IMR-90 (cell line): ENCODE measurements around the gene MRPS10. TPM values are rescaled to one million over a fixed set of nuclear protein-coding genes. Genes with fewer than 3 reads are reported as not detected.

ENCODE experiments used
- ATAC-seq: fragments of 200-7000 bp; cut with Tn5 transposase; 2 replicates; pipeline ENCODE4 v1.9.1; 2020; ENCODE audit warnings: low read depth, mild to moderate bottlenecking, moderate library complexity
- BruUV-seq: library from RNA; stranded (reverse); fragments of 400-500 nt; replicated peaks from 2 replicates; lab custom pipeline; 2021; lab: Mats Ljungman, UMichigan
- CTCF ChIA-PET: fragments of 300-600 bp; formaldehyde crosslinking; extraction: SDS; loops from one replicate; lab custom pipeline; 2021; ENCODE audit warnings: antibody characterized with exemption; lab: Yijun Ruan, JAX
- POLR2A ChIA-PET: fragments of 300-600 bp; sonication (Branson Sonifier 250); formaldehyde crosslinking; loops from one replicate; lab custom pipeline; 2022; ENCODE audit warnings: antibody characterized with exemption; ENCODE audit not compliant: unreplicated experiment; lab: Charles Lee
- DNase-seq: peaks from one replicate; pipeline ENCODE4 v3.0.0; 2013
- H2AFZ ChIP-seq: replicated peaks from 2 replicates; pipeline ENCODE3; 2013; ENCODE audit warnings: low read length, mild to moderate bottlenecking; ENCODE audit not compliant: poor library complexity
- H2AK5ac ChIP-seq: 2 replicates; pipeline ENCODE4 v1.6.1; 2013; ENCODE audit warnings: low read depth, low read length, inconsistent platforms
- H2AK9ac ChIP-seq: replicated peaks from 2 replicates; pipeline ENCODE3; 2013; ENCODE audit warnings: mild to moderate bottlenecking, low read depth, low read length, moderate library complexity; ENCODE audit not compliant: poor library complexity
- H2BK120ac ChIP-seq: 2 replicates; pipeline ENCODE4 v1.6.1; 2013; ENCODE audit warnings: low read depth, low read length, inconsistent platforms
- H2BK15ac ChIP-seq: 3 replicates; pipeline ENCODE4 v1.6.1; 2013; ENCODE audit warnings: low read depth, low read length, inconsistent platforms
- H2BK20ac ChIP-seq: 2 replicates; pipeline ENCODE4 v1.6.1; 2013; ENCODE audit warnings: low read depth, mild to moderate bottlenecking, inconsistent platforms, low read length, moderate library complexity
- H2BK5ac ChIP-seq: 2 replicates; pipeline ENCODE4 v1.6.1; 2013; ENCODE audit warnings: mild to moderate bottlenecking, low read depth, low read length, inconsistent platforms; ENCODE audit not compliant: poor library complexity, severe bottlenecking
- H3K14ac ChIP-seq: replicated peaks from 2 replicates; pipeline ENCODE4 v1.6.1; 2013; ENCODE audit warnings: low read depth, low read length, inconsistent platforms
- H3K18ac ChIP-seq: 2 replicates; pipeline ENCODE4 v1.6.1; 2013; ENCODE audit warnings: low read depth, low read length, control low read depth
- H3K23ac ChIP-seq: 2 replicates; pipeline ENCODE4 v1.6.1; 2013; ENCODE audit warnings: low read depth, low read length, inconsistent platforms
- H3K27ac ChIP-seq: 2 replicates; pipeline ENCODE4 v1.5.1; 2013; ENCODE audit warnings: mild to moderate bottlenecking, control low read depth, low read length; ENCODE audit not compliant: insufficient read depth
- H3K27me3 ChIP-seq: 2 replicates; pipeline ENCODE4 v1.6.1; 2013; ENCODE audit warnings: low read length; ENCODE audit not compliant: control insufficient read depth, insufficient read depth
- H3K36me3 ChIP-seq: 2 replicates; pipeline ENCODE4 v1.6.1; 2013; ENCODE audit warnings: low read length, mixed read lengths; ENCODE audit not compliant: control insufficient read depth, insufficient read depth
- H3K4ac ChIP-seq: 2 replicates; pipeline ENCODE4 v1.6.1; 2013; ENCODE audit warnings: low read depth, low read length, inconsistent platforms
- H3K4me1 ChIP-seq: 2 replicates; pipeline ENCODE4 v1.6.1; 2013; ENCODE audit warnings: low read length, mixed read lengths; ENCODE audit not compliant: control insufficient read depth, insufficient read depth
- H3K4me2 ChIP-seq: 2 replicates; pipeline ENCODE4 v1.6.1; 2013; ENCODE audit warnings: low read depth, mild to moderate bottlenecking, control low read depth, low read length, moderate library complexity
- H3K4me3 ChIP-seq: 2 replicates; pipeline ENCODE4 v1.5.1; 2013; ENCODE audit warnings: low read depth, mild to moderate bottlenecking, control low read depth, low read length, moderate library complexity; ENCODE audit not compliant: insufficient read depth
- H3K56ac ChIP-seq: 2 replicates; pipeline ENCODE4 v1.6.1; 2013; ENCODE audit warnings: low read length, inconsistent platforms; ENCODE audit not compliant: insufficient read depth; ENCODE audit errors: extremely low read depth
- H3K79me1 ChIP-seq, 2 experiments: 2 replicates each; pipeline ENCODE4 v1.6.1; 2013; ENCODE audit warnings: low read length in 2 of 2, inconsistent platforms in 1 of 2, low read depth in 1 of 2
- H3K9ac ChIP-seq: 2 replicates; pipeline ENCODE4 v1.6.1; 2013; ENCODE audit warnings: low read depth, low read length, control low read depth
- H3K9me1 ChIP-seq: 2 replicates; pipeline ENCODE4 v1.6.1; 2013; ENCODE audit warnings: low read length, inconsistent platforms; ENCODE audit not compliant: insufficient read depth
- H3K9me3 ChIP-seq: 2 replicates; pipeline ENCODE4 v1.6.1; 2013; ENCODE audit warnings: low read length; ENCODE audit not compliant: control insufficient read depth, insufficient read depth
- H4K20me1 ChIP-seq: 2 replicates; pipeline ENCODE4 v1.6.1; 2013; ENCODE audit warnings: low read length, inconsistent platforms; ENCODE audit not compliant: insufficient read depth
- H4K5ac ChIP-seq: 2 replicates; pipeline ENCODE4 v1.6.1; 2013; ENCODE audit warnings: mild to moderate bottlenecking, low read depth, low read length, control low read depth
- H4K8ac ChIP-seq, 2 experiments: 2 replicates each; pipeline ENCODE4 v1.6.1; 2013; ENCODE audit warnings: low read depth in 2 of 2, low read length in 2 of 2, control low read depth in 1 of 2, inconsistent platforms in 1 of 2
- H4K91ac ChIP-seq: 2 replicates; pipeline ENCODE4 v1.6.1; 2013; ENCODE audit warnings: low read depth, low read length, inconsistent platforms; ENCODE audit not compliant: insufficient read depth
- MXI1 ChIP-seq: IDR thresholded peaks from 2 replicates; pipeline ENCODE4 v1.6.1; 2012; ENCODE audit warnings: low read depth, mild to moderate bottlenecking, low read length, moderate library complexity, borderline replicate concordance
- RFX5 ChIP-seq: IDR thresholded peaks from 2 replicates; pipeline ENCODE4 v1.8.0; 2012; ENCODE audit warnings: low read depth, mild to moderate bottlenecking, low read length, moderate library complexity
- WGBS, 2 experiments: methylation state at CpG; one replicate each; pipeline versions ENCODE4 v1.1.5 to v1.1.7; 2013; ENCODE audit warnings: missing lambda C conversion rate in 2 of 2; ENCODE audit not compliant: insufficient read length in 1 of 2; ENCODE audit errors: extremely low coverage in 2 of 2; 5-methylcytosine and 5-hydroxymethylcytosine counted together
- dilution Hi-C: fragments of 300-500 bp; cut with HindIII; formaldehyde crosslinking; loops from one replicate; pipeline ENCODE4 v1.14.3; 2018; ENCODE audit warnings: low sequenced_read_pairs; ENCODE audit not compliant: unreplicated experiment
- in situ Hi-C: fragments of 300-500 bp; cut with MboI; formaldehyde crosslinking; loops from 3 replicates; pipeline ENCODE4 v1.14.3; 2019; ENCODE audit warnings: low sequenced_read_pairs, inconsistent platforms, mixed read lengths
- intact Hi-C: fragments of 100-400 bp; cut with micrococcal nuclease; formaldehyde crosslinking; loops from 2 replicates; pipeline ENCODE4 v1.10.0; 2022
- polyA plus RNA-seq, 3 experiments: library from polyadenylated mRNA; depleted of rRNA; stranded (reverse); fragments of >200 nt; gene quantifications; 2 replicates each; pipeline ENCODE4 v1.2.3, GENCODE V29; 2012; ENCODE audit warnings: low replicate concordance in 1 of 3
- total RNA-seq: library from RNA; depleted of rRNA; stranded (reverse); fragments of >200 nt; gene quantifications from 2 replicates; pipeline ENCODE4 v1.2.3, GENCODE V29; 2012
- TF ChIP-seq, protein P1 (sequence below): fragments of 150-350 bp; IDR thresholded peaks from 2 replicates; pipeline ENCODE4 v1.6.1; 2017; ENCODE audit warnings: mild to moderate bottlenecking, antibody characterized with exemption, low read length, low read depth

Gene MRPS10
- total and polyA plus RNA-seq, 2 of the 4 experiments (the other 2 are of a cell fraction), result 28.5 to 47.0 TPM

DNA sequence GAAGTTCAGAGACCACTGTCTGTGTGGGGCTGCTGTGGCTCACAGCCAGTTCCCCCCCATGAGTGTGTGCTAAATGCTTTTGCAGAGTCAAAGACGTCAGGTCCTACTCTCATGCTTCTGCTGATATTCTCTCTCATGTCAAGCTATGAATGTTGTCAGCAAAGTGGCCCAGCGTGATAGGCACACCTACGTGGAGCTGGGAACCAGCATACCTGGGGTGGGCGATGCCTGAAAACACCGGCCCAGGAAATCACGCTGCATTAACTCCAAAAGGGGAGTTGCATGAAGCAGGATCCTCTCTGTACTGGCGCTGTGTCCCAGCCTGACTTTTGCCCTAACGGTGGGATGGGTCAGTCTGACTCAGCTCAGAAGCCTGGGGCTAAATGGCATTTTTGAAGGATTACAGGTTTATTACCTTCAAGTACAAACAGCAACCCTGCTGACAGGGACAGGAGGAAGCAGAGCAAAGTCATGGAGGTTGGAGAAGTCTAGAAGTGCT lies 9.0 kb upstream of the MRPS10 start:
- TF ChIP-seq, protein P1, sequence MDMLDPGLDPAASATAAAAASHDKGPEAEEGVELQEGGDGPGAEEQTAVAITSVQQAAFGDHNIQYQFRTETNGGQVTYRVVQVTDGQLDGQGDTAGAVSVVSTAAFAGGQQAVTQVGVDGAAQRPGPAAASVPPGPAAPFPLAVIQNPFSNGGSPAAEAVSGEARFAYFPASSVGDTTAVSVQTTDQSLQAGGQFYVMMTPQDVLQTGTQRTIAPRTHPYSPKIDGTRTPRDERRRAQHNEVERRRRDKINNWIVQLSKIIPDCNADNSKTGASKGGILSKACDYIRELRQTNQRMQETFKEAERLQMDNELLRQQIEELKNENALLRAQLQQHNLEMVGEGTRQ, result no peak
- TF ChIP-seq RFX5 (no peak), MXI1 (no peak)
- peak overlapping the region; percentile 86 for H2BK20ac ChIP-seq

More for the DNA sequence above, 9.0 kb upstream of the MRPS10 start:
- Histone ChIP-seq H3K36me3 (peaks cover 19% of the 10 kb centered on the region), H3K23ac (peak overlapping the region; percentile 71), H2AK9ac (peak overlapping the region; percentile 26), H4K91ac (peak overlapping the region; percentile 88), H3K4me3 (no peak overlapping the region), H2AK5ac (peak overlapping the region; percentile 81), H4K5ac (peak overlapping the region; percentile 10), H3K4ac (peak overlapping the region; percentile 89), H3K56ac (peak overlapping the region; percentile 44; the same call in 1 of the 2 replicates), H4K8ac (peak overlapping the region; percentile 38 to 85), H3K27me3 (no peaks in the 10 kb centered on the region), H3K27ac (peak overlapping the region; percentile 87), H3K4me1 (peaks cover 17% of the 10 kb centered on the region), H3K79me1 (peaks cover 3 to 22% of the 10 kb centered on the region in 2 experiments; a peak in 2 of 4 replicates), H2BK15ac (peak overlapping the region; percentile 72; the same call in 2 of the 3 replicates), H2BK120ac (peak overlapping the region; percentile 89), H4K20me1 (no peaks in the 10 kb centered on the region), H2BK5ac (peak overlapping the region; percentile 91), H3K9ac (peak overlapping the region; percentile 29; the same call in 1 of the 2 replicates), H3K9me3 (no peaks in the 10 kb centered on the region), H3K4me2 (peak overlapping the region; percentile 64), H3K9me1 (peaks cover 25% of the 10 kb centered on the region), H3K14ac (peak overlapping the region; percentile 75; the same call in 1 of the 2 replicates), H3K18ac (peak overlapping the region; percentile 62), H2AFZ (peak overlapping the region; percentile 60)
- peak; percentile 59 for DNase-seq
- ChIA-PET CTCF (interaction anchor here (1.3 to 1.6 kb wide), 3 partner anchors 12 to 321 kb away, joined by 4 to 6 read pairs (median 4); no protein-coding TSS in a partner anchor), POLR2A (interaction anchor here (0.8 kb wide), 1 partner anchor 12 kb away, joined by 3 read pairs; no protein-coding TSS in a partner anchor)
- no TSS peak for BruUV-seq
- intact Hi-C loops, result loop anchor here (10.0 kb wide), 1 partner anchor 108 kb away; no protein-coding TSS in a partner anchor
- in situ Hi-C loops, result no loop called here
- dilution Hi-C loops, result no loop called here
- 68% methylated on average over 3 of the region's 8 CpGs; no CpG with 5 or more reads in 1 of the 2 experiments for WGBS, 2 experiments
- ATAC-seq, result peak; percentile 19
